GM23248 (cell line): ENCODE results near the gene NKAIN2.
"Not testable (repeated sequence)": the region's sequence is repeated elsewhere in the genome, so short reads cannot be mapped to it uniquely, and the experiment has no call there.

Experiments used
- EZH2 ChIP-seq: fragments of 200-600 bp; sonication (generic); IDR thresholded peaks from 2 replicates; pipeline ENCODE4 v1.6.1; 2018; ENCODE audit warnings: antibody characterized with exemption, mild to moderate bottlenecking; ENCODE audit not compliant: insufficient read depth, poor library complexity, severe bottlenecking
- EZH2phosphoT487 ChIP-seq: fragments of 200-600 bp; sonication (generic); IDR thresholded peaks from 2 replicates; pipeline ENCODE4 v1.6.1; 2018; ENCODE audit warnings: antibody characterized with exemption, moderate library complexity, mild to moderate bottlenecking, low read depth; ENCODE audit not compliant: insufficient read depth

- TF ChIP-seq EZH2phosphoT487, EZH2: not testable (repeated sequence)
Observed at GRCh38 chr6:124348339-124348738, 544.7 kb downstream of the NKAIN2 start.
